ENCODE measurements around the gene SHB.

SHB gene

DNA sequence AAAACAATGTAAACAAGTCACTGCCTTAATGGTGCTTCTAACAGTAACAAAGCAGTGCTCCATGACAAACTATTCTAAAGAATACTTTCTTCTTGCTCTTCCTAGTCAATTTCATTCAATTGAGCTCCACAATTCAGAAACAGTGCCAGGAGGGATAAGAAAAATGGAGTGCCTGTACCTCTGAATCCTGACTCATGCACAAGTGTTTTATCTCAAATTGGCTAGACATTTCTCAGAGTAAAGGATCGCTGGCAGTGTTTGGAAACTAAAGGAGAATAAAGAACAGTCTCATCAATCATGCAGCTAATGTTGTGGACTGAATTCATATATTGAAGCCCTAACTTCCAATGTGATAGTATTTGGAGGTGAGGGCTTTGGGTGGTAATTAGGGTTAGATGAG lies 192.7 kb downstream of the SHB start:
- TF ChIP-seq ZFX (IDR thresholded peaks at IDR 0.05; ENCODE audit: borderline replicate concordance) (no peak), CTCF (IDR thresholded peaks at IDR 0.05) (no peak)
- no peak overlapping the region for H3K27ac ChIP-seq

GRCh38 chr9:37873955-37874354 lies 195.1 kb downstream of the SHB start:
- TF ChIP-seq CTCF (IDR thresholded peaks at IDR 0.05) (no peak), ZFX (IDR thresholded peaks at IDR 0.05; ENCODE audit: borderline replicate concordance) (no peak)
- no peak overlapping the region for H3K27ac ChIP-seq

- H3K27ac ChIP-seq, result no peak overlapping the region
- no peak for TF ChIP-seq ZFX (IDR thresholded peaks at IDR 0.05; ENCODE audit: borderline replicate concordance)
- TF ChIP-seq CTCF (IDR thresholded peaks at IDR 0.05), result no peak
Measured at GRCh38 chr9:37870799-37871176, 198.2 kb downstream of the SHB start.

DNA sequence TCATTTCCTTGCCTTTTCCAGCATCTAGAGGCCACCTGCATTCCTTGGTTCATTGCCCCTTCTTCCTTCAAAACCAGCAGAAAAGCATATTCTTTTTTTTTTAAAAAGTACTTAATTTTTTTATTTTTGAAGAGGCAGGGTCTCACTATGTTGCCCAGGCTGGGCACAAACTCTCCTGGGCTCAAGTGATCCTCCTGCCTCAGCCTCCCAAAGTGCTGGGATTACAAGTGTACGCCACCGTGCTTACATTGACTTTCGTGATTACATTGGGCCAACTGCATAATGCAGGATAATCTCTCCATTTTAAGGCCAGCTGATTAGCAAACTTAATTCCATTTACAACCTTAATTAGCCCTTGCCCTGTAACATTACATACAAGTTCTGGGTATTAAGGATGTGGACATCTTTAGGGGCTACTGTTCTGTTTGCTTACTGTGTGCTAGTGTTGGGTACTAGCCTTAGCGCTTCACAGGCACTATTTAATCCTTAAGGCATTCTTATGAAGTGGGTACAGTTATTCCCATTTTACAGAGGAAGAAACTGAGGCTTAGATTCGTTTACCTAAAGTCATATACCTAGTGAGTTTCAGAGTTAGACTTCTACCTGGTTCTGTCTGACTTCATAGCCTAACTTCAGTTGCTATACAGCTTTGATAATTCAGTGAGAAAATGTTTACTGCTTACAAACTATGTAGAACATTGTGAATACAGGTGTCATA lies 198.8 kb downstream of the SHB start:
- no peak for TF ChIP-seq ZFX (IDR thresholded peaks at IDR 0.05; ENCODE audit: borderline replicate concordance)
- no peak for TF ChIP-seq CTCF (IDR thresholded peaks at IDR 0.05)
- no peak overlapping the region for H3K27ac ChIP-seq

All from 22Rv1 (cell line).